Cortex of kidney (tissue), 1 donor: ENCODE results near the gene BRCA1.
"Not testable (repeated sequence)": the region's sequence is repeated elsewhere in the genome, so short reads cannot be mapped to it uniquely, and the experiment has no call there.

Experiments
- DNase-seq: peaks from one replicate; lab custom pipeline; 2025; lab: John Stamatoyannopoulos, UW

The BRCA1 gene

DNA sequence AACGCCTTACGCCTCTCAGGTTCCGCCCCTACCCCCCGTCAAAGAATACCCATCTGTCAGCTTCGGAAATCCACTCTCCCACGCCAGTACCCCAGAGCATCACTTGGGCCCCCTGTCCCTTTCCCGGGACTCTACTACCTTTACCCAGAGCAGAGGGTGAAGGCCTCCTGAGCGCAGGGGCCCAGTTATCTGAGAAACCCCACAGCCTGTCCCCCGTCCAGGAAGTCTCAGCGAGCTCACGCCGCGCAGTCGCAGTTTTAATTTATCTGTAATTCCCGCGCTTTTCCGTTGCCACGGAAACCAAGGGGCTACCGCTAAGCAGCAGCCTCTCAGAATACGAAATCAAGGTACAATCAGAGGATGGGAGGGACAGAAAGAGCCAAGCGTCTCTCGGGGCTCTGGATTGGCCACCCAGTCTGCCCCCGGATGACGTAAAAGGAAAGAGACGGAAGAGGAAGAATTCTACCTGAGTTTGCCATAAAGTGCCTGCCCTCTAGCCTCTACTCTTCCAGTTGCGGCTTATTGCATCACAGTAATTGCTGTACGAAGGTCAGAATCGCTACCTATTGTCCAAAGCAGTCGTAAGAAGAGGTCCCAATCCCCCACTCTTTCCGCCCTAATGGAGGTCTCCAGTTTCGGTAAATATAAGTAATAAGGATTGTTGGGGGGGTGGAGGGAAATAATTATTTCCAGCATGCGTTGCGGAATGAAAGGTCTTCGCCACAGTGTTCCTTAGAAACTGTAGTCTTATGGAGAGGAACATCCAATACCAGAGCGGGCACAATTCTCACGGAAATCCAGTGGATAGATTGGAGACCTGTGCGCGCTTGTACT is at the start of gene BRCA1:
TSS of gene BRCA1 (minus strand) at position 232 of the 834 bp plus-strand sequence. CDS start 1,268 bp downstream, outside the sequence.
- no peak for DNase-seq

GRCh38 chr17:43171586-43172487 is 46.7 kb upstream of the BRCA1 start:
- DNase-seq = no peak

DNA sequence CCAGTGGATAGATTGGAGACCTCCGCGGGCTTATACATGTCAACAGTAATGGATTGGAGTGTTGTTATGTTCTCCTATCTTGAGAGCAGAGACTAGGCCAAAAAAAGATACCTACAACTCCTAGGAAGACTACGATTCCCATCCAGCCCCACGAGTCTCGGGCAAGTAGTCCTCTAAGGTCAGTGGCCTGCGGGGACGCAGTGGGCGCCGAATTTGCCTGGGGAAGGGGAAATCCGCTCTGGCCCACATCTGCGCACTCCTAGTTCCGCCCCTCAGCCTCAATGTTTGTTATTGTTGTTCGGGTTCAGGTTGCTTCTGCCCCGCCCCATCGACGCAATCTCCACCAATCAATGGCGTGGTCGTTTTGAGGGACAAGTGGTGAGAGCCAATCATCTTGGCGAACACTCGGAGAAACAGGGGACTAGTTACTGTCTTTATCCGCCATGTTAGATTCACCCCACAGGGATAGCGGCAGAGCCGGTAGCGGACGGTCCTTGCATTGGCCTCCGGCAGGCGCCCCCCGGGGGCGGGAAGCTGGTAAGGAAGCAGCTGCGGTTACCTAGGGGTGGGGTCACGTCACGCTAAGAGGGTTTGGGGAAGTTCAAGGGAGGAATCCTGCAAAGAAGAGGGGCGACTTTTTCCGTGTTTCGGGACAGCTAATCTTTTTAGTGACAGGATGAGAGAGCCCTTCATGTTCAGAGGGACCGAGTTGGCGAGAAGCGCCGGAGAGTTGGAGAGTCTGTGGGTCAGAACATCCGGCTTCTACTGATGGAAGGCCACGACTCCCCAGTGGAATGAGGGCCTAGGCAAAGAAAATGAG is 45.8 kb upstream of the BRCA1 start, which contains the start of gene NBR1:
TSS of gene NBR1 (plus strand) at position 449 of the 820 bp plus-strand sequence. CDS start 4,586 bp downstream, outside the sequence.
- DNase-seq = no peak

- DNase-seq = no peak
Observed at GRCh38 chr17:43170140-43170765, 45.1 kb upstream of the BRCA1 start.

- no peak for DNase-seq
Observed at GRCh38 chr17:43169561-43170139, 44.5 kb upstream of the BRCA1 start.

GRCh38 chr17:43165971-43166370 is 40.8 kb upstream of the BRCA1 start:
- not testable (repeated sequence) for DNase-seq

DNA sequence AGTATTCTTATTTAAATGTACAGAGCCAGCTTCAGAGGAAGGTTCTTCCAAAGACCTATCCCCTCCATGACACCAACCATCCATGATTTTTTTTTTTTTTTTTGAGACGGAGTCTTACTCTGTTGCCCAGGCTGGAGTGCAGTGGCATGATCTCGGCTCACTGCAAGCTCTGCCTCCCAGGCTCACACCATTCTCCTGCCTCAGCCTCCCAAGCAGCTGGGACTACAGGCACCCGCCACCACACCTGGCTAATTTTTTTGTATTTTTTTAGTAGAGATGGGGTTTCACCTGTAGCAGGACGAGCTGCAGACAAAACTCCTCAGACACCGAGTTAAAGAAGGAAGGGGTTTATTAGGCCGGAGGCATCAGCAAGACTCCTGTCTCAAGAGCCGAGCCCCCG is 34.8 kb upstream of the BRCA1 start:
- not testable (repeated sequence) for DNase-seq

DNA sequence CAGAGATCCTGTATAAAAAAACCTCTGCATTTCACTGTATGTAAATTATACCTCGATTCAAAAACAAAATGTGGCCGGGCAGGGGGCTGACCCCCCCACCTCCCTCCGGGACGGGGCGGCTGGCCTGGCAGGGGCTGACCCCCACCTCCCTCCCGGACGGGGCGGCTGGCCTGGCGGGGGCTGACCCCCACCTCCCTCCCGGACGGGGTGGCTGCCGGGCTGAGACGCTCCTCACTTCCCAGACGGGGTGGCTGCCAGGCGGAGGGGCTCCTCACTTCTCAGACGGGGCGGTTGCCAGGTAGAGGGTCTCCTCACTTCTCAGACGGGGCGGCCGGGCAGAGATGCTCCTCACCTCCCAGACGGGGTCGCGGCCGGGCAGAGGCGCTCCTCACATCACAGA is 34.1 kb upstream of the BRCA1 start:
- DNase-seq = not testable (repeated sequence)

GRCh38 chr17:43155666-43156065 is 30.5 kb upstream of the BRCA1 start:
- no peak for DNase-seq

GRCh38 chr17:43153197-43153835 is 28.2 kb upstream of the BRCA1 start:
- DNase-seq = not testable (repeated sequence)

- no peak for DNase-seq
Observed at GRCh38 chr17:43151880-43152456, 26.8 kb upstream of the BRCA1 start.

DNA sequence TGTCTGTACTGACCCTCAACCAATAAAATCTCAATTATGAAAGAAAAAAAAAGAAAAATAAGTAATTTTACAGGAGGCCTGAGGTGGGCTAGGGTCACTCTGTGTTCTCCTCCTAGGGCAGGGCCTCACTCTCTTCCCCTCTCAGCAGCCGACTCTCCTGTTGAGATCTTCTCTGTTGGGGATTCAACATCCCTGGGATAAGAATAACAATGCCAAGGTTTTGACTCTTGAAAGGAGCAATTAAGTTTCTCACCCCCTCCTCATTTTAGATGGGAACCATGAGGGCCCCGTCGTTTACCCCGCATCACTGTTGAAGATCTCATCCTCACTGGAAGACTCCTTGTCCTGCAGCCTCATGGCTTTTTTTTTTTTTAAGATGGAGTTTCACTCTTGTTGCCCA is 21.5 kb upstream of the BRCA1 start:
- DNase-seq = no peak

- DNase-seq = no peak
Observed at GRCh38 chr17:43143201-43143600, 18.0 kb upstream of the BRCA1 start.

DNA sequence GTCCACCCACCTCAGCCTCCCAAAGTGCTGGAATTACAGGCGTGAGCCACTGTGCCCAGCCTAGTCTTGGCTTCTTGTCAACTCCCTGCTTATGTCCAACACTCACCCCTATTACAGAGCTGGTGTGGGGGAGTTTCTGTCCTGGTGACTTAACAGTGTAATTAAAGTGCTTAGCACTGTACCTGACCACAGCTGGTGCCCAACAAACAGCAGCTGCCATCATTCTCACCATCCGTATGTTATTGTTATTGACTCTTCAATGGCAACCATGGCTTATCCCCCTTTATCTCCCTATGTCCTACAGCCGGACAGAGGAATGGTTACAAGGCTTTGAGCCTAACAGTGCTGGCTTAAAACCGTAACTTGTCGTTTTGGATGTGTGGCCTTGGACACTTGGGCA is 17.0 kb upstream of the BRCA1 start:
- no peak for DNase-seq

- DNase-seq = no peak
Observed at GRCh38 chr17:43140396-43141332, 15.5 kb upstream of the BRCA1 start.

GRCh38 chr17:43138531-43138930 is 13.4 kb upstream of the BRCA1 start:
- not testable (repeated sequence) for DNase-seq

DNA sequence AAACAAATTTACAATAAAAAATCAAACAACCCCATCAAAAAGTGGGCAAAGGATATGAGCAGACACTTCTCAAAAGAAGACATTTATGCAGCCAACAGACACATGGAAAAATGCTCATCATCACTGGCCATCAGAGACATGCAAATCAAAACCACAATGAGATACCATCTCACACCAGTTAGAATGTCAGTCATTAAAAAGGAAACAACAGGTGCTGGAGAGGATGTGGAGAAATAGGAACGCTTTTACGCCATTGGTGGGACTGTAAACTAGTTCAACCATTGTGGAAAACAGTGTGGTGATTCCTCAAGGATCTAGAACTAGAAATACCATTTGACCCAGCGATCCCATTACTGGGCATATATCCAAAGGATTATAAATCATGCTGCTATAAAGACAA is 11.4 kb upstream of the BRCA1 start:
- DNase-seq = not testable (repeated sequence)

- no peak for DNase-seq
Observed at GRCh38 chr17:43135454-43135819, 10.3 kb upstream of the BRCA1 start.
